GM20431 (cell line): ENCODE results near the gene TCFL5.

Source experiments
- in situ Hi-C: fragments of 300-500 bp; cut with MseI, MboI; formaldehyde crosslinking; loops from one replicate; pipeline ENCODE4 v1.15.0; 2020; ENCODE audit warnings: low sequenced_read_pairs; ENCODE audit not compliant: unreplicated experiment

The TCFL5 gene

GRCh38 chr20:62838128-62838891, 23.3 kb downstream of the TCFL5 start:
- in situ Hi-C loops = no loop called here

- in situ Hi-C loops = no loop called here
These were observed 23.9 kb downstream of the TCFL5 start for GRCh38 chr20:62837790-62838127.

- in situ Hi-C loops = no loop called here
These were observed 24.6 kb downstream of the TCFL5 start for GRCh38 chr20:62836967-62837490.

- in situ Hi-C loops = no loop called here
These were observed 25.4 kb downstream of the TCFL5 start for GRCh38 chr20:62835931-62836861.

- in situ Hi-C loops = no loop called here
These were observed 26.5 kb downstream of the TCFL5 start for GRCh38 chr20:62834967-62835730.

GRCh38 chr20:62832951-62833391, 28.7 kb downstream of the TCFL5 start:
- in situ Hi-C loops = no loop called here

- in situ Hi-C loops = no loop called here
These were observed 29.3 kb downstream of the TCFL5 start for GRCh38 chr20:62832212-62832922.

GRCh38 chr20:62831854-62832211, 29.8 kb downstream of the TCFL5 start:
- in situ Hi-C loops = no loop called here

GRCh38 chr20:62831361-62831788, 30.2 kb downstream of the TCFL5 start:
- in situ Hi-C loops = no loop called here

- in situ Hi-C loops = no loop called here
These were observed 30.8 kb downstream of the TCFL5 start for GRCh38 chr20:62830821-62831220.

- in situ Hi-C loops = no loop called here
These were observed 31.4 kb downstream of the TCFL5 start for GRCh38 chr20:62830251-62830650.

- in situ Hi-C loops = no loop called here
These were observed 32.1 kb downstream of the TCFL5 start for GRCh38 chr20:62829231-62830230.

GRCh38 chr20:62828511-62829230, 33.0 kb downstream of the TCFL5 start:
- in situ Hi-C loops = no loop called here

GRCh38 chr20:62828051-62828450, 33.6 kb downstream of the TCFL5 start:
- in situ Hi-C loops = no loop called here

GRCh38 chr20:62827311-62828038, 34.1 kb downstream of the TCFL5 start:
- in situ Hi-C loops = no loop called here

GRCh38 chr20:62826646-62827310, 34.8 kb downstream of the TCFL5 start:
- in situ Hi-C loops = no loop called here
